Spinal cord (tissue), 10 donors: ENCODE measurements around the gene SH2D7. TPM values are rescaled to one million over a fixed set of nuclear protein-coding genes. Genes with fewer than 3 reads are reported as not detected.

ENCODE experiments used
- DNase-seq, 6 donors: peaks; one replicate each; pipeline versions ENCODE4 v3.0.0 to v3.0.0-alpha.2; 2013 to 2015; ENCODE audit warnings: low spot score in 6 of 6, low read depth in 4 of 6
- H3K27ac ChIP-seq: one replicate; pipeline ENCODE4 v1.5.1; 2013; ENCODE audit warnings: low read depth, low read length, control low read depth
- H3K27me3 ChIP-seq: one replicate; pipeline ENCODE4 v1.6.1; 2013; ENCODE audit warnings: low read length; ENCODE audit not compliant: control insufficient read depth, insufficient read depth
- H3K36me3 ChIP-seq: one replicate; pipeline ENCODE4 v1.6.1; 2013; ENCODE audit warnings: low read length; ENCODE audit not compliant: control insufficient read depth, insufficient read depth
- H3K4me1 ChIP-seq: one replicate; pipeline ENCODE4 v1.6.1; 2013; ENCODE audit warnings: low read length; ENCODE audit not compliant: control insufficient read depth, insufficient read depth
- H3K4me3 ChIP-seq: one replicate; pipeline ENCODE4 v1.5.1; 2013; ENCODE audit warnings: low read depth, low read length, control low read depth
- H3K9me3 ChIP-seq: one replicate; pipeline ENCODE4 v1.6.1; 2013; ENCODE audit warnings: low read length; ENCODE audit not compliant: control insufficient read depth, insufficient read depth
- WGBS: methylation state at CpG from one replicate; pipeline ENCODE4 v1.1.5; 2013; ENCODE audit warnings: missing lambda C conversion rate; ENCODE audit not compliant: insufficient coverage; 5-methylcytosine and 5-hydroxymethylcytosine counted together
- polyA plus RNA-seq, 2 donors: library from polyadenylated mRNA; unstranded; fragments of 120-200 nt; gene quantifications; one replicate each; pipeline ENCODE4 v1.2.1, GENCODE V29; 2013; ENCODE audit not compliant: insufficient read length in 2 of 2
- total RNA-seq, 2 donors: library from RNA; depleted of rRNA in 1 of 2; stranded (reverse); fragments of 120-200 nt in 1 of 2; fragments of >200 nt in 1 of 2; gene quantifications; one replicate each; pipeline versions ENCODE4 v1.2.3 to v1.2.4, GENCODE V29; 2013 to 2014
- donor health status: healthy.

The SH2D7 gene
- total and polyA plus RNA-seq, 4 donors = 0.92 to 1.9 TPM; not detected in 2

DNA sequence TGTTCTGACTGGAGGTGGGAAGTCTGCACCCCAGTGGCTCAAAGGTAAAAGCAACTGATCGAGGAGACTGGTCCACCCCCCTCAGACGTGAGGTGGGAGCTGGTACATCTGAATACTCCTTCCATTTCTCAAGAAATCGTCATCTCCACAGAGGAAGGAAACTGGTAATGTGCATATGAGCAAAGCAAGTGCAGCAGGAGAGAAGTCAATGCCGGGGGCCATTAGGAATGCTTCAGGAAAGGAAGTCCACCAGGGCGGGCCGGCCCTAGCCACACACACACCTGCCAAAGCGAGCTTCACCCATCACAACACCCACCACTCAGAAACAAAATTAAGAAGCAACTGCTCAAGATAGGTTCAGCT is 23.3 kb upstream of the SH2D7 start:
- Histone ChIP-seq H3K9me3 (no peaks in the 10 kb centered on the region), H3K27me3 (no peaks in the 10 kb centered on the region), H3K36me3 (no peaks in the 10 kb centered on the region), H3K4me3 (no peak overlapping the region), H3K4me1 (peaks cover 41% of the 10 kb centered on the region), H3K27ac (no peak overlapping the region)
- WGBS = 77% methylated on average over 4 of the region's 7 CpGs
- DNase-seq = no peak

DNA sequence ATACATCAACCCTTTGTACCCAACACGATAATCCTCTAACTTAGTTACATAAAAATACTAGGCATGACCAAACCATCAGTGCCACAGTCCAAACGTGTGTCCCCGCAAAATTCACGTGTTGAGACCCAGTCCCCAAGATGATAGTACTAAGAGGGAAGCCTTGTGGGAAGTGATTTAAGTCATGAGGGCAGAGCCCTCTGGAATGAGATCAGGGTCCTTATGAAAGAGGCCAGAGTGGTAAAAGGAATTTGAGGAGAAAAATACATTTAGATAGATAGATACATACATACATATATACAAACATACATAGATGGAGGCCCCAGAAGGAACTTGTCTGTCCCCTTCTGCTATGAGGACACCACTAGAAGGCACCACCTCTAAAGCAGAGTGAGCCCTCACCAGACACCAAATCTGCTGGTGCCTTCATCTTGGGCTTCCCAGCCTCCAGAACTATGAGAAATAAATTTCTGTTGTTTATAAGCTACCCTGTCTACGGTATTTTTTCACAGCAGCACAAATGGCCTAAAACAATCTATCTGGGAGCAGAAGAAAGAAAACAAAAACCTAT is 22.8 kb upstream of the SH2D7 start:
- peaks cover 41% of the 10 kb centered on the region for H3K4me1 ChIP-seq

DNA sequence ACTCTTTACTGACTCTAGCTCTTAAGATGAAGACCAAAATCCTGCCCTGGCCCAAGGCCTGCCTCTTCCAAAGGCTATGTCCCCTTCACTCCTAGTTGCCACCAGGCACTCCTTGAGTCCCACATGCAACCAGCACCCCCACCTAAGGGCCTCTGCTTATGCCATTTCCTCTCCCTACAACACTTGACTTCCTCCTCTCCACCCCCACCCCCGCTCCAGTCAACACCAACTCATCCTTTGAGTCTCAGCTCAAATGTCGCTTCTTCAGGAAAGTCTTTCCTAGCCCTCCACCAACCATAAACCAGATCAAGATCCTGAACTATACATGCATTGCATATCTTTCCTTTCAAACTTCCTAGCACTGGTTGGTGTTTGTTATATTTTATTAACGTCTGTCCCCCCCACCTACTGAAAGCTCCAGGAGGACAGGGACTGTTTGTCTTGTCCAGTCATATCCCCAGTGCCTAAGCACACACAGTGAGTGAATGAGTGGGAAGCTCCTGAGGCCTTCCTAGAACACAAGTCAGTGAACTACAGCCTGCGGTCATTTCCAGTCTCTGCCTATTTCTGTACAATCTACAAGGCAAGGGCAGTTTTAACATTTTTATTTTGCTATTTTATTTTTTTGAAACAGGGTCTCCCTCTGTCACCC is 22.2 kb upstream of the SH2D7 start:
- H3K36me3 ChIP-seq = no peaks in the 10 kb centered on the region
- WGBS = 88% methylated on average over 3 of the region's 4 CpGs
- peaks cover 40% of the 10 kb centered on the region for H3K4me1 ChIP-seq
- no peaks in the 10 kb centered on the region for H3K9me3 ChIP-seq
- H3K27ac ChIP-seq = no peak overlapping the region
- no peak for DNase-seq
- no peak overlapping the region for H3K4me3 ChIP-seq
- H3K27me3 ChIP-seq = no peaks in the 10 kb centered on the region

More for the DNA sequence above, 22.8 kb upstream of the SH2D7 start:
- Histone ChIP-seq H3K27ac (no peak overlapping the region), H3K27me3 (no peaks in the 10 kb centered on the region), H3K4me3 (no peak overlapping the region), H3K9me3 (no peaks in the 10 kb centered on the region), H3K36me3 (no peaks in the 10 kb centered on the region)
- DNase-seq = no peak
- WGBS = 76% methylated on average over 4 of the region's 5 CpGs

DNA sequence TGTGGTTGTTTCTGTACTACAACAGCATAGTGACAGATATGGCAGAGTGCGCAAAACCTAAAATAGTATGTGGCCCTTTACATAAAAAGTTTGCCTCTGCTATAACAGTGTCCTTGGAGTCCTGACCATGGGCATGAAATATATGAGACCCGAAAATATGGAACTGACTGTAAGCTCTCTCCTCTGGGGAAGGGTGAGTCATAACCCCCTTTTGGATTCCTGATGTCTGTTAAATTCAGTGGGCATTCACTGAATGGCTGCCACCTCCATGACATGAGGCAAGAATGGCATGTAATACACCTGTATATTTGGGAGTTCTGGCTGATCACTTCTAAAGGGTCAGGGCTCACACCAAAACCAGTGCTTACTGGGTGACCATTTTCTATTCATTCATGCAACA is 21.0 kb upstream of the SH2D7 start:
- Histone ChIP-seq H3K4me3 (no peak overlapping the region), H3K27me3 (no peaks in the 10 kb centered on the region), H3K4me1 (peaks cover 40% of the 10 kb centered on the region), H3K27ac (peak overlapping the region; percentile 71), H3K9me3 (no peaks in the 10 kb centered on the region), H3K36me3 (no peaks in the 10 kb centered on the region)
- DNase-seq = no peak
- 100% methylated on average over 1 of the region's 2 CpGs for WGBS

DNA sequence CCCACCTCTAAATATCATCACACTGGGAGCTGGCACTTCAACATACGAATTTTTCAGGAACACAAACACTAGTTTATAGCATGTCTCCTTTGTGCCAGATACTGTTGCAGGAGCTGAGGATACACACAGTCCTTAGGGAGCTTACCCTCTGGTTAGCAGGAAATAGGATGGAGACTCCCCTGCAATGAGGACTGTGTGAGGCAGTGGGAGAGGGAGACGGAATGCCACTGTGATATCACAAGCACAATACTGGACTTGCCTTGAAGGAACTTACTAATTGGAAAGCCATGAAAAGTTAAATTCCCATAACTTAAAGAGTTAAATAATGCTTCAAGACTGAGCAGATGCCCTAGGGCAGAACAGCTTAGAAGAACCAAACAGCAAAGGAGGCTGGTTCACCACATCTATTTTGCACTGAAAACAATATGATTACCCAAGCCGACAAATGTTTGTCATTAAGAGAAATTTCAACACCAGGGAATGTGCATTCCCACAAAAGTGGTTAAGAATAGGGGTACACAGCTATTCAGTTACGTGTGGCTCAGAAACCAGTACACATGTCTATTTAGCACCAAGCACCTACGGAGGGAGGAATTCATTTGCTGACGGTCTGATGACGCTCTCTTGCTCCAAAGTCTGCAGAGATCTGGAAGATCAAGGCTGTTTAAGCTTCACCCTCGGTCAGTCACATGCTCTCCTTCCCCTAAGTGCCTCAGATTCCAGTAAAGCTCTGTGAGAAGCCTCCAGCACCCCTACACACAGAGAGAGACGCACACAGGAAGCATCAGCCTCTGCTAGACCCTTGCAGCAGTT is 20.1 kb upstream of the SH2D7 start:
- no peaks in the 10 kb centered on the region for H3K36me3 ChIP-seq
- peak in 1 of 6 donors; percentile 53 for DNase-seq
- H3K27ac ChIP-seq = peak overlapping the region; percentile 71
- WGBS = 26% methylated on average over 5 of the region's 9 CpGs
- H3K27me3 ChIP-seq = no peaks in the 10 kb centered on the region
- peaks cover 44% of the 10 kb centered on the region for H3K4me1 ChIP-seq
- no peak overlapping the region for H3K4me3 ChIP-seq
- no peaks in the 10 kb centered on the region for H3K9me3 ChIP-seq

DNA sequence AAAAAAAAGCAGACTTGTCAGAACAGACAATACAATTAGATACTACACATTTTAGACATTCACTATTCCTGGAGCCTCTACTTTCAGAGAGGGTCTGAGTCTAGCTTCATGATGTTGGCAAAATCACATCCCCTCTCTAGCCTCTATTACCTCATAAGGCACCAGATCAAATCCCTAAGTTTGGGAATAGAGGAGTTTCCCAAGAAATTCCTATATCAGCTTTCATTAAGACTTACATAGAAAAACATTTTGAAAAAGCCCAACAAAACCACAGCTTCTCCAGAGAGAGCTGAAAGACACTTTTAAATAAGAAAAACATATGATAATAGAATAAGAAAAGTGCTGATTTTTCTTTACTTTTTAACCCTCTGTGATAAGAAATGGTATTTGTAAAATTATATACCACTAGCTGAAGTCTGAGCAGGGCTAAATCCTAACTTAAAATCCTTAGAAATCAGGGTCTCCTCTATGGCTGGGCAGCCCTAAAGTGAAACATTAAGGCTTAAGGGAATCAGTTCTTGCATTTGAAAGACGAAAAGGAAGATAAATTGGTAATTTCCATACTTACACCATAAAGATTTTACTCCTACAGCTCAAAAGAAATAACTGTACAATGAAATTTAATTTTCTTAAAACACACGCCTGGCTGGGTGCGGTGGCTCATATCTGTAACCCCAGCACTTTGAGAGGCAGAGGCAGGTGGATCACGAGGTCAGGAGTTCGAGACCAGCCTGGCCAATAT is 19.1 kb upstream of the SH2D7 start:
- Histone ChIP-seq H3K9me3 (no peaks in the 10 kb centered on the region), H3K36me3 (no peaks in the 10 kb centered on the region), H3K4me3 (no peak overlapping the region), H3K4me1 (peaks cover 41% of the 10 kb centered on the region), H3K27me3 (no peaks in the 10 kb centered on the region), H3K27ac (peak overlapping the region; percentile 71)
- 88% methylated on average over 4 of the region's 5 CpGs for WGBS
- no peak for DNase-seq

DNA sequence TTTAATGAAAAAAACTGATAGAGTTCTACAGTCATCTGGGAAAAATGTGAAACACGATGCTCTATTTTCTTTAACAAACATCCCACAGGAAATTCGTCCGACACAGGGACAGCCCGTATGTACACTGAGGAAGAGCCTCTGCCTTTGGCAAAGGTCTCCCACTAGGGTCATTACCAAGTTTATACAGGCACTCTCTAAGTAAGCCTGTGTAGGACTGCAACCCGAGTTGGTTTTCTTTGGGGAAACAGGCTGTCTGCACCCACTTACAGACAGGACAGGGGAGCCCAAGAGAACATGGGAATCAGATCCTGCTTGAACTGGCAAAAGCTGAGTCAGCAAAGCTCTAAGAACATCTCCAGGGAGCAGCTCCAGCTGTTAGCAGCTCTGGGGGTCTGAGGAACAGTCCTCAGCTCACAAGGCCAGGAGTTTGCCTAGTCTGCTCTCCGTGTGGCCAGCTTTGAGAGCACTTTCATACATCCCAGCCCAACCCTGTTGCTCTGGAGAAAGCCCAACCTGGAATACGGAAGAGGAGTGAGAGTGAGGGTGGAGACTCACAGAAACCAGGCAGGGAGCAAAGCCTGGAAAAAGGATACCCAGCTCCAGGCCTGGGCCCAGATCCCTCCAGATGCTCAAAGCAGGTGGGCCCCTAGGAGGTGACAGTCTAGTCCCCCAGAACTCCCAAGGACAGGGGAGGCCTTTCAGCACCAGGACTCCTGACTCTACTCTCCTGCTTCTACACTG is 16.7 kb upstream of the SH2D7 start:
- DNase-seq = peak in 2 of 6 donors; percentile 13 to 67
- Histone ChIP-seq H3K27me3 (no peaks in the 10 kb centered on the region), H3K4me3 (peak overlapping the region; percentile 71), H3K27ac (peak overlapping the region; percentile 87), H3K36me3 (no peaks in the 10 kb centered on the region), H3K4me1 (peaks cover 30% of the 10 kb centered on the region), H3K9me3 (no peaks in the 10 kb centered on the region)
- WGBS = 74% methylated on average over 5 of the region's 7 CpGs

DNA sequence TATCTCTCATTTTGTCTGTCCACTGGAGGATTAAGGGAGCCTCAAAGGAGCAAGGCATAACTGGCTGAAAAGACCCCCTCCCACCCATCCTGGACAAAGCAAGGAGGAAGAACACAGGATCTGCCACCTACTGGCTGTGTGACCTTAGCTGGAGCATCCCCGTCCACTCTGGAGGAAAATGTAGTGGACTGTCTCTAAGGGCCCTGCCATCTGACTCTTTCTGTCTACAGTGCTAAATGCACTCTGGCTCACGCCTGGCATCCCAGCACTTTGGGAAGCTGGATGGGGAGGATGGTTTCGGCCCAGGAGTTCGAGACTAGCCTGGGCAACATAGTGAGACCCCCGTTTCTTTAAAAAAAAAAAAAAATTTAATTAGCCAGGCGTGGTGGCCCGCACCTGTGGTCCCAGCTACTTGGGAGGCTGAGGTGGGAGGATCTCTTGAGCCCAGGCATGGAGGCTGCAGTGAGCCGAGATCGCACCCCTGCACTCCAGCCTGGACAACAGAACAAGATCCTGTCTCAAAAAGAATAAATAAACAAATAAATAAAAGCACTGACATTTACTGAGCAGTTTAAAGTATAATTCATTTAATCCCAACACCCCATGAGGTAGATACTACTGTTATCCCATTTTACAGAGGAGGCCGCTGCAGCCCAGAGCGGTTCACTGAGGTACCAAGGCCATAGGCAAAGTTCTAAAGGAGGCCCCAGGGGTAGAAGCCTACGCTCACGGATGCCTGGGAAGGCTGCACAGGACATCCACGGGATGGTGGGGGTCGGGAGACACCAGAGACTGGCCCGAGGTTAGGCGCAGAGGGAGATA is 15.9 kb upstream of the SH2D7 start:
- no peaks in the 10 kb centered on the region for H3K27me3 ChIP-seq
- H3K9me3 ChIP-seq = no peaks in the 10 kb centered on the region
- H3K4me1 ChIP-seq = peaks cover 30% of the 10 kb centered on the region
- 37% methylated on average over 12 of the region's 17 CpGs for WGBS
- H3K4me3 ChIP-seq = peak overlapping the region; percentile 71
- H3K36me3 ChIP-seq = no peaks in the 10 kb centered on the region
- DNase-seq = no peak
- H3K27ac ChIP-seq = peak overlapping the region; percentile 87
